HepG2 (cell line): ENCODE data around the gene MEX3A. TPM values are rescaled to one million over a fixed set of nuclear protein-coding genes. Genes with fewer than 3 reads are reported as not detected.
A peak's percentile ranks its signal among the peaks of the same experiment; 100 is the strongest.

Experiments
- CBX1 ChIP-seq: IDR thresholded peaks from one replicate; pipeline ENCODE4 v1.6.1; 2016; ENCODE audit warnings: antibody characterized with exemption, low read depth
- DPF2 ChIP-seq: sonication (generic); formaldehyde crosslinking; IDR thresholded peaks from 2 replicates; pipeline ENCODE4 v1.4.0; 2020; ENCODE audit warnings: mild to moderate bottlenecking, low read depth, missing genetic modification reagents, borderline replicate concordance
- E2F5 ChIP-seq: sonication (generic); formaldehyde crosslinking; conservative IDR thresholded peaks from 2 replicates; pipeline ENCODE4 v1.4.0; 2020; ENCODE audit warnings: missing genetic modification reagents
- GFI1 ChIP-seq: sonication (generic); formaldehyde crosslinking; IDR thresholded peaks from 2 replicates; pipeline ENCODE4 v1.5.0; 2020; ENCODE audit warnings: missing genetic modification reagents, mild to moderate bottlenecking, borderline replicate concordance
- KMT2A ChIP-seq: sonication (generic); formaldehyde crosslinking; IDR thresholded peaks from 2 replicates; pipeline ENCODE4 v1.4.0; 2020; ENCODE audit warnings: missing genetic modification reagents
- ONECUT2 ChIP-seq: sonication (generic); formaldehyde crosslinking; IDR thresholded peaks from 2 replicates; pipeline ENCODE4 v1.4.0; 2020; ENCODE audit warnings: missing genetic modification reagents
- PHF21A ChIP-seq: sonication (generic); formaldehyde crosslinking; IDR thresholded peaks from 2 replicates; pipeline ENCODE4 v1.5.0; 2020; ENCODE audit warnings: mild to moderate bottlenecking, missing genetic modification reagents
- REXO4 ChIP-seq: sonication (generic); formaldehyde crosslinking; IDR thresholded peaks from 2 replicates; pipeline ENCODE4 v1.8.0; 2022; ENCODE audit warnings: missing genetic modification reagents, mild to moderate bottlenecking, borderline replicate concordance
- SMARCE1 ChIP-seq: fragments of 450-650 bp; IDR thresholded peaks from 2 replicates; pipeline ENCODE4 v1.6.1; 2017; ENCODE audit warnings: borderline replicate concordance
- SMYD3 ChIP-seq: sonication (generic); formaldehyde crosslinking; IDR thresholded peaks from 2 replicates; pipeline ENCODE4 v1.8.1; 2023; ENCODE audit warnings: mild to moderate bottlenecking, missing genetic modification reagents
- TAF15 ChIP-seq: fragments of 200-400 bp; formaldehyde crosslinking; IDR thresholded peaks from one replicate; pipeline ENCODE4 v1.6.1; 2018; ENCODE audit warnings: mild to moderate bottlenecking, low read depth, low read length; ENCODE audit not compliant: poor library complexity, severe bottlenecking
- XRCC5 ChIP-seq: fragments of 200-400 bp; formaldehyde crosslinking; optimal IDR thresholded peaks from 2 replicates; pipeline ENCODE3; 2017; ENCODE audit warnings: mild to moderate bottlenecking, low read length
- ZBTB20 ChIP-seq: sonication (generic); formaldehyde crosslinking; IDR thresholded peaks from 2 replicates; pipeline ENCODE4 v1.8.1; 2023; ENCODE audit warnings: missing genetic modification reagents, low read depth, mild to moderate bottlenecking, borderline replicate concordance
- ZBTB49 ChIP-seq: sonication (generic); formaldehyde crosslinking; IDR thresholded peaks from 2 replicates; pipeline ENCODE4 v1.4.0; 2020; ENCODE audit warnings: missing genetic modification reagents, borderline replicate concordance
- ZFAT ChIP-seq: sonication (generic); formaldehyde crosslinking; conservative IDR thresholded peaks from 2 replicates; pipeline ENCODE4 v1.8.1; 2023; ENCODE audit warnings: missing genetic modification reagents, inconsistent platforms
- ZFP90 ChIP-seq: sonication (generic); formaldehyde crosslinking; IDR thresholded peaks from 2 replicates; pipeline ENCODE4 v1.8.0; 2022; ENCODE audit warnings: missing genetic modification reagents, mild to moderate bottlenecking, inconsistent platforms, borderline replicate concordance
- ZMYM2 ChIP-seq: sonication (generic); formaldehyde crosslinking; IDR thresholded peaks from 2 replicates; pipeline ENCODE4 v1.8.0; 2022; ENCODE audit warnings: mild to moderate bottlenecking, missing genetic modification reagents
- ZNF160 ChIP-seq: sonication (generic); formaldehyde crosslinking; IDR thresholded peaks from 2 replicates; pipeline ENCODE4 v1.8.0; 2022; ENCODE audit warnings: mild to moderate bottlenecking, inconsistent platforms, missing genetic modification reagents
- ZNF274 ChIP-seq: sonication (generic); formaldehyde crosslinking; IDR thresholded peaks from 2 replicates; pipeline ENCODE4 v1.5.1; 2020; ENCODE audit warnings: mild to moderate bottlenecking, missing genetic modification reagents
- ZNF292 ChIP-seq: sonication (generic); formaldehyde crosslinking; IDR thresholded peaks from 2 replicates; pipeline ENCODE4 v1.8.1; 2022; ENCODE audit warnings: mild to moderate bottlenecking, low read depth, missing genetic modification reagents, borderline replicate concordance
- ZNF331 ChIP-seq: sonication (generic); formaldehyde crosslinking; IDR thresholded peaks from 2 replicates; pipeline ENCODE4 v1.4.0; 2020; ENCODE audit warnings: missing genetic modification reagents
- ZNF383 ChIP-seq: sonication (generic); formaldehyde crosslinking; IDR thresholded peaks from 2 replicates; pipeline ENCODE4 v1.4.0; 2020; ENCODE audit warnings: missing genetic modification reagents, mild to moderate bottlenecking, borderline replicate concordance
- ZNF597 ChIP-seq: sonication (generic); formaldehyde crosslinking; IDR thresholded peaks from 2 replicates; pipeline ENCODE4 v1.5.0; 2020; ENCODE audit warnings: missing genetic modification reagents
- ZNF792 ChIP-seq: IDR thresholded peaks from 2 replicates; pipeline ENCODE4 v1.6.1; 2016
- polyA plus RNA-seq, 8 experiments: library from polyadenylated mRNA; depleted of rRNA in 3 of 8; stranded (reverse) in 7 of 8; unstranded in 1 of 8; fragments of >200 nt; fragmentation: Illumina TruSeq in 4 of 8; extraction: Trizol in 4 of 8; gene quantifications; 2 replicates each; pipeline versions ENCODE4 v1.2.1 to v1.2.3, GENCODE V29; 2011 to 2016; ENCODE audit warnings: low read depth in 4 of 8, missing spikeins in 1 of 8, mixed read lengths in 1 of 8; ENCODE audit not compliant: insufficient read depth in 1 of 8
- total RNA-seq, 5 experiments: library from RNA; depleted of rRNA; stranded (reverse); fragments of >200 nt; fragmentation: Illumina TruSeq; extraction: Trizol; gene quantifications; 2 replicates each; pipeline ENCODE4 v1.2.3, GENCODE V29; 2016; ENCODE audit warnings: low read depth in 1 of 5

The MEX3A gene
- total and polyA plus RNA-seq, 2 of the 13 experiments (the other 11 are each of a cell fraction or from before 2014, with no cell fraction given): 7.6 to 9.1 TPM

- TF ChIP-seq GFI1: no peak; the same call in 1 of the 2 replicates
- no peak for TF ChIP-seq TAF15
- no peak for TF ChIP-seq CBX1
- TF ChIP-seq SMYD3 (CRISPR knock-in tag): no peak
- no peak for TF ChIP-seq E2F5 (CRISPR knock-in tag)
- no peak for TF ChIP-seq ZBTB49 (CRISPR knock-in tag)
- no peak for TF ChIP-seq ZNF292 (CRISPR knock-in tag)
- no peak for TF ChIP-seq ZNF160
- TF ChIP-seq ZFAT (CRISPR knock-in tag): no peak
- TF ChIP-seq ZBTB20 (CRISPR knock-in tag): no peak
- TF ChIP-seq ZMYM2 (CRISPR knock-in tag): no peak
- no peak for TF ChIP-seq REXO4 (CRISPR knock-in tag)
- no peak for TF ChIP-seq ZNF383 (CRISPR knock-in tag)
- TF ChIP-seq DPF2 (CRISPR knock-in tag): peak; percentile 46; the same call in 1 of the 2 replicates
- TF ChIP-seq ZNF331 (CRISPR knock-in tag): no peak
- peak; percentile 55; the same call in 1 of the 2 replicates for TF ChIP-seq PHF21A (CRISPR knock-in tag)
- TF ChIP-seq ZFP90 (CRISPR knock-in tag): no peak
- no peak for TF ChIP-seq SMARCE1
- no peak for TF ChIP-seq KMT2A (CRISPR knock-in tag)
- TF ChIP-seq ZNF274 (CRISPR knock-in tag): peak; percentile 8; the same call in 1 of the 2 replicates
- no peak for TF ChIP-seq ZNF597 (CRISPR knock-in tag)
- peak; percentile 54 for TF ChIP-seq ZNF792
- TF ChIP-seq XRCC5: peak; percentile 27
- TF ChIP-seq ONECUT2 (CRISPR knock-in tag): no peak
Observed at GRCh38 chr1:156114101-156114918, 32.0 kb upstream of the MEX3A start, which contains the start of gene LMNA (continued).
